NCI-H2107 treated with DMSO at 0.1 percent for 48 hours (cell line): ENCODE measurements around the gene ATXN3.
A peak's percentile ranks its signal among the peaks of the same experiment; 100 is the strongest.

Source experiments
- DNase-seq: peaks from one replicate; lab custom pipeline; 2025; ENCODE audit not compliant: unreplicated experiment; lab: John Stamatoyannopoulos, UW

The ATXN3 gene

DNA sequence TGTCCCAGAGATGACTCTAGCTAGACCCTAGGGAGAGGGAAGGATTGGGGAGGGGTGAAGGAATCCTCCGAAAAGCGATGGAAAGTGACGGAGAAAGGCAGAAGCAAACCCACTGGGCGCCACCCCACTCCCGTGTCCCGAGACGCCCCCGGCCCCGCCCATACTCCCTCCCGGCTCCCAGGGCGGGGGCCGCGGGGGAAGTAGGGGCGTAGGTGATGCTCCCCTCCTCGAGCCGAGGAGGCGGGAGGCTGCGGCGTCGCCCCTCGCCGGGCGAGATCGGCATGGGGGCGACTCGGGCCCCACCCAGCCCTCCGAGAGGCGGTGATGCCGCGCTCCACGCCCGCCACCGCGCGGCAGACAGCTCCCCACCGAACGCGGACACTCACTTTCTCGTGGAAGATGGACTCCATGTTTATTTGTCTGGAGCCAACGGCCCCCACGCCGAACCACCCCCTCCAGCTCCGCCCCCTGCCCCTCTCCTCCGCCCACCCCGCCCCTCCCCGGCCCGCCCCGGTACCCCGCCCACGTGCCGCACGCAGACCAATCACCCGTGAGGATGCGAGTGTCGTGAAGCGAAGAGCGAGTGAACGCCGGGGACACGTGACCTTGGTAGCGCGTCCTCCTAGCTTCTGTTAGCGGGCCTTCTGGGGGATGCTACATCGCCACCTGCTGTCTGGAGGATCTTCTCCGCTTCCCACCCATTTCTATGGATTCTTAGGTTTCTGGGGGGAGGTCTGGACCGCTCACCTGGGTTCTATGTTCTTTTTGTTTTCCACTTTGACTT lies at the start of gene ATXN3:
ATXN3 (minus strand) TSS at position 440 of the 784 bp plus-strand sequence; CDS start at position 410, 30 bp downstream.
- DNase-seq = peak; percentile 95

DNA sequence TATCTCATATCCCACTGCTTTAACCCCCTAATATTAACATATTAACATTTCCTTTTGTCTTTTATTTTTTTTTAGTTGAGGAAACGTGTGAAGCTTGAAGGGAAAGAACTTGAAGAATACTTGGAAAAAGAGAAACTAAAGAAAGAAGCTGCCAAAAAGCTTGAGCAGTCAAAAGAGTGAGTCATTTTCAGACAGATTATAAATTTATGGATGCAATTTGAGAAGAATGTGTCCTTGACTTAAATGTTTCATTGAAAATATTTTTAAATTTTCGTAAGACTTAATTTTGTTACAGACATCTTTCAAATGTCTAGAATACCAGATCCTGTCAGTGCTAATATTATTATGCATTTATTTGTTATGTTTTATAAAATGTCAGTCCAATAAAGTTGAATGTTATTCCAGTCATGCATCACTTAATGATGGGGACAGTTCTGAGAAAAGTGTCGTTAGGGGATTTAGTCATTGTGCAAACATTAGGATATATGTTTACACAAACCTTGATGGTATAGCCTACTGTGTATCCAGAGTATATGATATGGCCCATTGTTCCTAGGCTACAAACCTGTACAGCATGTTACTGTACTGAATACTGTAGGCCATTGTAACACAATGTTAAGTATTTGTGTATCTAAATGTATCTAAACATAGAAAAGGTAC lies 48.0 kb upstream of the ATXN3 start:
- no peak for DNase-seq

DNA sequence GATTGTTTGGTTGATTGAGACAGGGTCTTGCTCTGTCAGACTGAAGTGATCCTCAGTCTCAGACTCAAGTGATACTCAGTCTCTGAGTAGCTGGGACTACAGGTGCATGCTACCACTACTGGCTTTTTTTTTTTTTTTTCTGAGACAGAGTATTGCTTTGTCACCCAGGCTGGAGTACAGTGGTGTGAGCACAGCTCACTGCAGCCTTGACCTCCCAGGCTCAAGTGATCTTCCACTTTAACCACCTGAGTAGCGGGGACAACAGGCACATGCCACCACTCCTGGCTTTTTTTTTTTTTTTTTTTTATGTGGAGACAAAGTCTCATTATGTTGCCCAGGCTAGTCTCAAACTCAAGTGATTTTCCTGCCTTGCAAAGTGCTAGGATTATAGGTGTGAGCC lies 47.2 kb upstream of the ATXN3 start:
- no peak for DNase-seq

- DNase-seq = no peak
Observed at GRCh38 chr14:92144708-92145107, 38.3 kb upstream of the ATXN3 start.

- DNase-seq = no peak
Observed at GRCh38 chr14:92143962-92144361, 37.6 kb upstream of the ATXN3 start.

- no peak for DNase-seq
Observed at GRCh38 chr14:92143309-92143708, 36.9 kb upstream of the ATXN3 start.

DNA sequence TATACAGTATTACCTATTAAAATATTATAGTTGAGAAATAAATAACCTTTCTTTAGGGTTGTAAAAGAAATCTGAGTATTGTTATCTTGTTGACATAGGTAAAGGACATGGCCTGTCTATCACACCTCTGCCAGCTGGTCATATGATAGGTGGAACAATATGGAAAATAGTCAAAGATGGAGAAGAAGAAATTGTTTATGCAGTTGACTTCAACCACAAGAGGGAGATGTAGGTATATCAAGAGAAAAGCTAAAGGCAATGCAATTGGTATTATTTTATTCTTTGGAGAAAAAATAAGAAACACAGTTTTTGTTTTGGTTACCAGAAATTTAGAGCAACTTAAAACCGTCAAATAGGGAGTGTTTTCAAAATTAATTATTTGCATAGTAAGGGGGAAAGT lies 28.9 kb upstream of the ATXN3 start:
- DNase-seq = peak; percentile 73

- no peak for DNase-seq
Observed at GRCh38 chr14:92134456-92134855, 28.1 kb upstream of the ATXN3 start.

DNA sequence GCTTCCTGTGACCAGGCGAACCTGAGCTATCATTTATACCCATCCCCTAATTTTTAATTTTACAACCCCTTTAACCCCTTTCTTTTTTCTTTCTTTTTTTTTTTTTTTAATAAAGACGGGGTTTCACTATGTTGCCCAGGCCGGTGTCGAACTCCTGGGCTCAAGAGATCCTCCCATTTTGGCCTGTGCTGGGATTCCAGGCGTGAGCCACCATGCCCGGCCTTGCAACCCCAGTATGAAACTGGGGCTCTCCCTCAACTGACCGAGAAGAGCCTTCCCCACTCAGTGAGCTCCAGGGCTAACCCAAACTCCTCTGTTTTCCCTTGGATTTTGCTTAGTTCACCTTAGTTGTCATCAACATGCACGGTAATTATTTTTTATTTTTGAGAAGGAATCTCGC lies 16.4 kb upstream of the ATXN3 start:
- no peak for DNase-seq

GRCh38 chr14:92122351-92122677 lies 15.9 kb upstream of the ATXN3 start:
- no peak for DNase-seq

DNA sequence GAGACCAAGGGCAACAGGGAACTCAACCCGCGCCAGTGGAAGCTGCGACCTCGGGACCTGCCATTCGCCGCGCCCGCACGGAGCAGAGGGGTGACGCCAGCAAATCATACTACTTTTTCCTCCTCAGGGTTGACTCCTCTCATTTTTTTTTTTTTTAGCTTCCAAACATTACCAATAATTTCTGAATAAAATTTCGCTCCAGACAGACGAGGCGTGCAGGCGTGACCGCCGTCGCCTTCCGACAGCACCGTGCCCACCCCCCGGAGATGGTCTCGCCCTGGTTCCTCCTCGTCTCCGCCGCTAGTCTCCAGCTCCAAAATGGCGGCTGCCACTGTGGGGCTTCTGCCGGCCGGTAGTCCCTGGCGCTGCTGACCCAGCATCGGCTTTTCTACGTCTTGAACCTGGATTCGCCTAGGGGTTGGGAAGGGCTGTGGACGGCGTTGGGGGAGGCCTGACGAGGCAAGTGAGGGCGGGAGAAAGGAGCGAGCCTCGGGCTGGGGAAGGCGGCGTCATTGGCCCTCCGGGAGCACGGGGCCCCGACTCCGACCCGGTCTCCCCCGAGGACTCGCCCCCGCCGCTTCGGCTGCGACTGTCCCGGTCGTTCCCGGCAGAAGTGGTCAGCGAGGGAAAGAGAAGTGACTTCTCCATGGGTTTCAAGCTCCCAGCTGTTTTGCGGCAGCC lies 15.4 kb upstream of the ATXN3 start, which contains the start of the genes CPSF2 and NDUFB1:
CPSF2 (plus strand) TSS at position 300 of the 681 bp plus-strand sequence. CDS start 9,016 bp downstream, outside the sequence.
NDUFB1 (minus strand) TSS at position 37 of the 681 bp plus-strand sequence. CDS start 4,069 bp downstream, outside the sequence.
- peak; percentile 96 for DNase-seq

- DNase-seq = no peak
Observed at GRCh38 chr14:92121207-92121669, 14.9 kb upstream of the ATXN3 start.

- no peak for DNase-seq
Observed at GRCh38 chr14:92109490-92109889, 3.1 kb upstream of the ATXN3 start.

DNA sequence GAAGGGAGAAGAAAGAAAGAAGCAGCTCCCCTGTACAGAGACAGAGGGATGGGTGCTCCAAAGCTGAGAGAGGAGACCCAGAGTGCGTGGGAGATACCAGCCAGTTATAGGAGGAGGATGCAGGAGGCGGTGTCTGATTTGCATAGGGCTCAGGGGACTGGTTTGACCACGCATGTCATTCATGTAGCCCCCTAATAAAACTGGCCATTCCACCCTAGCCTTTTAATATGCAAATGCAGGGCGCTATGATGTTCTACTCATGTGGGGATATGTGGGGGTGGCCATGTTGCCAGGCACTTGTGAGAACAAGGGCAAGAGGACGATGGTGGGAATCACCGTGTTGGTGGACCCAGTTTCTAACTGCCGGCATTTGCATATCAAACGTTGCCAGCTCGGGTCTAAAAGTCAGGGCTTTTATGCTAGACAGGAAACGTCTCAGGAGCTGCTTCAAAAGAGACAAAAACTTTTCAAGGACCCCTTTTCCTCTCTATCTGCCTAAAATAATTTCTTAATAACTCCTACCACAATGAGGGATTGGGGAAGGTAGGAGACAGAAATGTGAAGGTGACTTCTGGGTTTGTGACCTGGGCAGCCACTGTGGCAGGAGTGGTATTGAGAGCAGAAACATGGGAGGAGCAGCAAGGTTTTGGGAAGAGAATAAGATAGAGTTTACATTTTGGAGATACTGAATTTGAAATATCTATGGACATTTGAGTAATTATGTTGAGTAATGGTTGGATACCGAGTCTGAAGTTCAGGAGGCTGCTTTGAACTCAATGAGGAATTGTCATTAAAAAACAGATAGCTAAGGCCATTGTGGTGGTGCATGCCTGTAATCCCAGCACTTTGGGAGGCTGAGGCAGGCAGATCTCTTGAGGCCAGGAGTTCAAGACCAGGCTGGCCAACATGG lies 2.2 kb upstream of the ATXN3 start:
- no peak for DNase-seq

- peak; percentile 49 for DNase-seq
Observed at GRCh38 chr14:92105893-92106142, 564 bp downstream of the ATXN3 start.

- DNase-seq = peak; percentile 38
Observed at GRCh38 chr14:92105073-92105892, 1.1 kb downstream of the ATXN3 start.

DNA sequence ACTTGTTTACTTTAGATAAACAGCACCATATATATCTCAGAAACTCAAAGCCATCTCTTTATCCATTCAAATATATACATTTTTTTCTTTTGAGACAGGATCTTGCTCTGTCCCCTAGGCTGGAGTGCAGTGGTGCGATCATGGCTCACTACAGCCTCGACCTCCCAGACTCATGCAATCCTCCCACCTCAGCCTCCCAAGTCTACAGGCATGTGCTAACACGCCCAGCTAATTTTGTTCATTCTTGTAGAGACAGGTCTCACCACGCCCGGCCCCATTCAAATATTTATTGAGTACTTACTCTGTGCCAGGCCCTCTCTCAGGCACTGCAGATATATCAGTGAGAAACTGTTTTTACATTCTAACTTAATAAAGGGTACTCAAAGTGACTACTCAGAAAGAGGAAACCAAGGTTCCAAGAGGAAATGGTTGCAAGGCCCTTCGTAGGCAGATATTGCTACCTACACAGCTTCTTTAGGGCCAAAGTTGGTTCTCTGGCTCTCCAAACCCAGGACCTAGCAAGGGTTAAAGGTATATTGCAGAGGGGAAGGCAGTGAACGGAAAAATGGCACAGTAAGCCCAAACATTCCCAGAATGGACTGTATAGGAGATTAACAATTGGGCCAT lies 2.9 kb downstream of the ATXN3 start:
- no peak for DNase-seq

DNA sequence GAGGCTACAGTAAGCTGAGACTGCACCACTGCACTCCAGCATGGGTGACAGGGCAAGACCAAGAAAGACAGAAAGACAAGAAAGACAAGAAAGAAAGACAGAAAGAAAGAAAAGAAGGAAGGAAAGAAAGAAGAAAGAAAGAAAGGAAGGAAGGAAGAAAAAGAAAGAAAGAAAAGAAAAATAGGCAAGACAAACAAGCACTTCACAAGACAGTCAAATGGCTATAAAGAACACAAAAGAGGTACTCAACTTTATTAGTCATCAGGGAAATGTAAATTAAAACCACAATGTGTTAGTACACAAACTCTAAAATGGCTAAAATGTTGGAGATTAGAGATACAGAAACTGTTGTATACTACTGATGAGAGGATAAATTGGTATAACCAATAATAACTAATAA lies 6.6 kb downstream of the ATXN3 start:
- no peak for DNase-seq

GRCh38 chr14:92093320-92093719 lies 13.1 kb downstream of the ATXN3 start:
- DNase-seq = no peak

- no peak for DNase-seq
Observed at GRCh38 chr14:92088494-92088893, 17.9 kb downstream of the ATXN3 start.
